MCF 10A (cell line): Measurements from ENCODE around the gene CSE1L. TPM values are rescaled to one million over a fixed set of nuclear protein-coding genes. Genes with fewer than 3 reads are reported as not detected.
A peak's percentile ranks its signal among the peaks of the same experiment; 100 is the strongest.
"Not testable (repeated sequence)": the region's sequence is repeated elsewhere in the genome, so short reads cannot be mapped to it uniquely, and the experiment has no call there.

Experiments
- BruUV-seq: library from RNA; stranded (reverse); fragments of 400-500 nt; replicated peaks from 2 replicates; lab custom pipeline; 2021; lab: Mats Ljungman, UMichigan
- CTCF ChIA-PET: fragments of 300-600 bp; sonication (Branson Sonifier 250); formaldehyde crosslinking; extraction: SDS; loops from one replicate; lab custom pipeline; 2021; ENCODE audit warnings: antibody characterized with exemption, inconsistent platforms; lab: Yijun Ruan, JAX
- POLR2A ChIA-PET: fragments of 300-600, 350-650 bp; sonication (Branson Sonifier 250); formaldehyde crosslinking; extraction: SDS; loops from one replicate; lab custom pipeline; 2020; ENCODE audit warnings: antibody characterized with exemption, inconsistent platforms; lab: Yijun Ruan, JAX
- DNase-seq: peaks from one replicate; pipeline ENCODE4 v3.0.0-alpha.2; 2018; ENCODE audit not compliant: unreplicated experiment
- H3K27ac Mint-ChIP-seq: one replicate; pipeline ENCODE4 v1.8.0; 2022; ENCODE audit warnings: mild to moderate bottlenecking, low read depth, mixed read lengths; ENCODE audit not compliant: unreplicated experiment
- H3K27me3 Mint-ChIP-seq: one replicate; pipeline ENCODE4 v1.8.0; 2022; ENCODE audit warnings: mixed read lengths; ENCODE audit not compliant: insufficient read depth, unreplicated experiment
- H3K36me3 Mint-ChIP-seq: one replicate; pipeline ENCODE4 v1.8.0; 2022; ENCODE audit warnings: mild to moderate bottlenecking, moderate library complexity, mixed read lengths; ENCODE audit not compliant: insufficient read depth, unreplicated experiment
- H3K4me1 Mint-ChIP-seq: one replicate; pipeline ENCODE4 v1.8.0; 2022; ENCODE audit warnings: mixed read lengths; ENCODE audit not compliant: insufficient read depth, unreplicated experiment
- H3K4me3 Mint-ChIP-seq: one replicate; pipeline ENCODE4 v1.8.0; 2022; ENCODE audit warnings: mild to moderate bottlenecking, moderate library complexity, mixed read lengths; ENCODE audit not compliant: unreplicated experiment
- H3K9me3 Mint-ChIP-seq: one replicate; pipeline ENCODE4 v1.8.0; 2022; ENCODE audit warnings: mixed read lengths; ENCODE audit not compliant: unreplicated experiment
- CTCF ChIP-seq: fragments of 200-600 bp; IDR thresholded peaks from one replicate; pipeline ENCODE4 v1.8.0; 2022; ENCODE audit warnings: antibody characterized with exemption, mild to moderate bottlenecking; ENCODE audit not compliant: unreplicated experiment
- intact Hi-C: fragments of 100-400 bp; cut with micrococcal nuclease; formaldehyde crosslinking; loops from 2 replicates; pipeline ENCODE4 v1.14.1; 2022
- total RNA-seq: library from RNA; stranded (reverse); gene quantifications from 2 replicates; pipeline ENCODE4 v1.2.3, GENCODE V29; 2022

Gene CSE1L
- total RNA-seq, 1 experiment from 2014 or later = 101 TPM

GRCh38 chr20:49006446-49006980, 39.6 kb upstream of the CSE1L start:
- no peaks in the 10 kb centered on the region for H3K27me3 Mint-ChIP-seq
- POLR2A ChIA-PET = no interaction called here
- DNase-seq = no peak
- no peak overlapping the region for H3K4me3 Mint-ChIP-seq
- no peaks in the 10 kb centered on the region for H3K4me1 Mint-ChIP-seq
- H3K9me3 Mint-ChIP-seq = no peaks in the 10 kb centered on the region
- CTCF ChIA-PET = interaction anchor here (0.6 kb wide), 1 partner anchor 62 kb away, joined by 3 read pairs; no protein-coding TSS in a partner anchor
- intact Hi-C loops = no loop called here
- no TSS peak for BruUV-seq
- H3K27ac Mint-ChIP-seq = peak overlapping the region; percentile 39
- H3K36me3 Mint-ChIP-seq = peaks cover 59% of the 10 kb centered on the region
- TF ChIP-seq CTCF = no peak

- Mint-ChIP-seq H3K36me3 (peaks cover 82% of the 10 kb centered on the region), H3K9me3 (no peaks in the 10 kb centered on the region), H3K4me3 (no peak overlapping the region), H3K27ac (no peak overlapping the region), H3K4me1 (no peaks in the 10 kb centered on the region), H3K27me3 (no peaks in the 10 kb centered on the region)
- TF ChIP-seq CTCF = no peak
- no TSS peak for BruUV-seq
- CTCF ChIA-PET = interaction anchor here (0.6 kb wide), 2 partner anchors 16 to 24 kb away, joined by 3 to 4 read pairs; no protein-coding TSS in a partner anchor
- POLR2A ChIA-PET = interaction anchor here (0.9 to 1.2 kb wide), 2 partner anchors 42 to 83 kb away, joined by 3 to 4 read pairs; no protein-coding TSS in a partner anchor
- no peak for DNase-seq
- intact Hi-C loops = no loop called here
These were observed 36.0 kb upstream of the CSE1L start for GRCh38 chr20:49009899-49010631.

- no peak for DNase-seq
- H3K36me3 Mint-ChIP-seq = peaks cover 95% of the 10 kb centered on the region
- TF ChIP-seq CTCF = no peak
- no peak overlapping the region for H3K27ac Mint-ChIP-seq
- no peaks in the 10 kb centered on the region for H3K4me1 Mint-ChIP-seq
- H3K27me3 Mint-ChIP-seq = no peaks in the 10 kb centered on the region
- ChIA-PET CTCF (no interaction called here), POLR2A (interaction anchor here (0.9 kb wide), 1 partner anchor 64 kb away, joined by 3 read pairs; no protein-coding TSS in a partner anchor)
- intact Hi-C loops = no loop called here
- no peaks in the 10 kb centered on the region for H3K9me3 Mint-ChIP-seq
- no peak overlapping the region for H3K4me3 Mint-ChIP-seq
- no TSS peak for BruUV-seq
These were observed 21.9 kb upstream of the CSE1L start for GRCh38 chr20:49024220-49024619.

- BruUV-seq, H3K4me1 Mint-ChIP-seq, H3K4me3 Mint-ChIP-seq, DNase-seq, H3K27ac Mint-ChIP-seq, H3K9me3 Mint-ChIP-seq, intact Hi-C loops, H3K27me3 Mint-ChIP-seq: not testable (repeated sequence)
- ChIA-PET CTCF (interaction anchor here (0.9 to 1.5 kb wide), 2 partner anchors 12 to 31 kb away, joined by 3 to 4 read pairs; no protein-coding TSS in a partner anchor), POLR2A (interaction anchor here (0.6 to 3.4 kb wide), 3 partner anchors 10 to 22 kb away, joined by 3 to 11 read pairs (median 6); partner anchors contain the start of gene CSE1L)
- peaks cover 93% of the 10 kb centered on the region for H3K36me3 Mint-ChIP-seq
These were observed 17.9 kb upstream of the CSE1L start for GRCh38 chr20:49028177-49028576.
